AG04450 (cell line): Measurements from ENCODE around the gene OSBPL5. TPM values are rescaled to one million over a fixed set of nuclear protein-coding genes. Genes with fewer than 3 reads are reported as not detected.

Source experiments
- CTCF ChIA-PET: fragments of 300-600, 350-600 bp; formaldehyde crosslinking; extraction: SDS; loops from one replicate; lab custom pipeline; 2022; ENCODE audit warnings: antibody characterized with exemption, inconsistent platforms; lab: Charles Lee
- POLR2A ChIA-PET: fragments of 350-600 bp; formaldehyde crosslinking; extraction: SDS; loops from one replicate; lab custom pipeline; 2021; ENCODE audit warnings: antibody characterized with exemption, inconsistent platforms; lab: Yijun Ruan, JAX
- DNase-seq: peaks from one replicate; pipeline ENCODE4 v3.0.0-alpha.2; 2011; ENCODE audit warnings: low read depth, low spot score
- H3K27ac ChIP-seq: one replicate; pipeline ENCODE4 v1.5.1; 2012; ENCODE audit warnings: low read depth, low read length, control low read depth
- H3K27me3 ChIP-seq: one replicate; pipeline ENCODE4 v1.6.0; 2012; ENCODE audit warnings: low read length; ENCODE audit not compliant: control insufficient read depth, insufficient read depth
- H3K4me3 ChIP-seq: 2 replicates; pipeline ENCODE4 v1.5.1; 2011; ENCODE audit warnings: mild to moderate bottlenecking, low read depth, low read length, control low read depth
- H3K9me3 ChIP-seq: 2 replicates; pipeline ENCODE4 v1.5.1; 2012; ENCODE audit warnings: low read length; ENCODE audit not compliant: control insufficient read depth, insufficient read depth
- polyA plus RNA-seq: library from polyadenylated mRNA; depleted of rRNA; stranded (reverse); fragments of >200 nt; gene quantifications from 2 replicates; pipeline ENCODE4 v1.2.3, GENCODE V29; 2011
- TF ChIP-seq, protein P1 (sequence below): IDR thresholded peaks from 2 replicates; pipeline ENCODE4 v1.5.1; 2011; ENCODE audit warnings: low read depth, low read length, control low read depth, inconsistent platforms

Gene OSBPL5
- polyA plus RNA-seq, 1 experiment, result 7.4 TPM

DNA sequence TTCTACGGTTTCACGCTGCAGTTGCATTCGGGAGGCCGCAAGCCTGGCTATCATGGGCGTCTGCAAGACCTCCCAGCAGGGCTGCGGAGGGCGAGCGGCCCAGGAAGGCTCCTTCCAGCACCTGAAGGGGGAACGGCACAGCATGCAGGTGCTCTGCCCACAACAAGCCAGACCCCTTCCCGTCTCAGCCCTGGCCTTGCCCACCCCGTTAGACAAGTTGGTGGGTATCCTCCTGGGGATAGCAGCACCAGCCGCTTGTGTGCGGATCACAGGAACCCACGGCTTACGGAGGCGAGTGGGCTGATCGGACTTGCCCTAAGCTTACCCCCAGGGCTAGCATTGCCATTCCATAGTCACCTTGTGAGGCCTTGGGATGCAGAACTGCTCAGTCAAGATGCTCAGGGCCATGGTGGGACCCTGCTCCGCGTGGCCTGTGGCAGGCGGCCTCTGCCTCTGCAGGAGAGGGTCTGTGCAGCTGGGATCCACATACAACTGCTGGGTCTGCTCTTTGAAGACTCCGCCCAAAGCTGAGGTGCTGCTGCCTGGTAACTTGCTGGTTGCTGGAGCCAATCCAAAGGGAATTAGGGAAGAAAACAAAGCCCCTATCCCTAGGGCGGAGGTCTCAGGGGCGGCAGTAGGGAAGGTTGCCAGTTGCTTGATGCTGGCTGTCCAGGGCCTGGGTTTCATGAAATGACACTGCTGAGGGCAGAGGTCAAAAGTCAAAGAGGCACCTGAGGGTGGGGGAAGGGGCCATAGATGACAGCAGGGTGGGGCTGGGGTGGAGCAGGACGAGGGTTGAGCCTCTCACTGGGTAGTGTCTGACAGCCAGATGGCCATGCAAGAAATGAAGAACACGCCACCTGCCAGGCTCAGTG lies 1.4 kb upstream of the OSBPL5 start:
- Histone ChIP-seq H3K4me3 (no peak overlapping the region), H3K27me3 (peaks cover 4% of the 10 kb centered on the region), H3K9me3 (peaks cover 4% of the 10 kb centered on the region; the same call in 1 of the 2 replicates), H3K27ac (no peak overlapping the region)
- ChIA-PET CTCF (no interaction called here), POLR2A (no interaction called here)
- TF ChIP-seq, protein P1, sequence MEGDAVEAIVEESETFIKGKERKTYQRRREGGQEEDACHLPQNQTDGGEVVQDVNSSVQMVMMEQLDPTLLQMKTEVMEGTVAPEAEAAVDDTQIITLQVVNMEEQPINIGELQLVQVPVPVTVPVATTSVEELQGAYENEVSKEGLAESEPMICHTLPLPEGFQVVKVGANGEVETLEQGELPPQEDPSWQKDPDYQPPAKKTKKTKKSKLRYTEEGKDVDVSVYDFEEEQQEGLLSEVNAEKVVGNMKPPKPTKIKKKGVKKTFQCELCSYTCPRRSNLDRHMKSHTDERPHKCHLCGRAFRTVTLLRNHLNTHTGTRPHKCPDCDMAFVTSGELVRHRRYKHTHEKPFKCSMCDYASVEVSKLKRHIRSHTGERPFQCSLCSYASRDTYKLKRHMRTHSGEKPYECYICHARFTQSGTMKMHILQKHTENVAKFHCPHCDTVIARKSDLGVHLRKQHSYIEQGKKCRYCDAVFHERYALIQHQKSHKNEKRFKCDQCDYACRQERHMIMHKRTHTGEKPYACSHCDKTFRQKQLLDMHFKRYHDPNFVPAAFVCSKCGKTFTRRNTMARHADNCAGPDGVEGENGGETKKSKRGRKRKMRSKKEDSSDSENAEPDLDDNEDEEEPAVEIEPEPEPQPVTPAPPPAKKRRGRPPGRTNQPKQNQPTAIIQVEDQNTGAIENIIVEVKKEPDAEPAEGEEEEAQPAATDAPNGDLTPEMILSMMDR, result no peak
- DNase-seq, result no peak

DNA sequence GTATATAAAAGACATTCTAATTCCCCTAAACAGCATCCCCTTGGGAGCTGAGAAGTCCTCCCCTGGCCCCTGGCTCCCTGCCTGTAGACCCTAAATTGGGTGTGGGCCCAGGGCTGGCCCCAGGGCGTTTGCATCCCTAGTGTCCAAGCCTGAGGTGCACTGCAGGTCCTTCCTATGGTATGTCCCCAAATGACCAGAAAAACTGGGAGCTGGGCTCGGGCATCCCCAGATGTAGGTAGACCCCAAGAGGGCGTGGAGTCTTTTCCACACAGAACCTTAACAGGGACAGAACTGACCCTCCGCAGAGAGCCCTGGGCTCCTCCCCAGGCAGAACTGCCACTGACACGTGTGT lies 782 bp upstream of the OSBPL5 start:
- Histone ChIP-seq H3K9me3 (peaks cover 4% of the 10 kb centered on the region; the same call in 1 of the 2 replicates), H3K27me3 (no peaks in the 10 kb centered on the region), H3K27ac (no peak overlapping the region), H3K4me3 (no peak overlapping the region)
- CTCF ChIA-PET, result no interaction called here
- POLR2A ChIA-PET, result no interaction called here
- no peak for DNase-seq
- TF ChIP-seq, protein P1, result no peak

DNA sequence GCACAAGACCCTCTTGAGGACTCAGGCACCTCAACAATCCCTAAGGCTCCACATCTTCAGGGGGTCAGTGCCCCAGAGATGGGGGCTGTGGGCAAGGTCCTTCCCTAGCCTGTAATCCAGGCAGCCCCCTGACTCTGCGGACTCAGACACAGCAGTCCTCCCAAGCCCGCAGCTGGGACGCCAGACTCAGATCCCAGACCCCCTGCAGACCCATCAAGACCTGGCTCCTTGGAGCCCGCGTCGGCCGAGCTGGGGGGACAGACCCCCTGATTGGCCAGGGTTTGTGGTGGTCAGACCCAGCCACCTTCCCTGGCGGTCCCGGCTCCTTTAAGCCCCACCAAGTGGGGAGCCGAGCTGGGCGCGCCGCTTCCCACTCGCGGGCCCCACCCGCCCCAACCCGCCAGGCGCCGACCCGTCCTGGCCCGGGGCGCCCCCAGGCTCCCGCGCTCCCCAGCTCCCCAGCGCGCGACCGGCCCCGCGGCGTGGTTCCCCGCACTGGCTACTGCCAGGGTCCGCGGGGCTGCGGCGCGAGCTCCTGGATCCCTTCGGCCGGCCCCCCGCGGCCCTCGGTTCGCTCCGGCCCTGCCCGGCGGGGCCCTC lies 458 bp downstream of the OSBPL5 start:
- TF ChIP-seq, protein P1, result no peak
- H3K27me3 ChIP-seq, result no peaks in the 10 kb centered on the region
- ChIA-PET POLR2A (interaction anchor here (0.5 to 0.6 kb wide), 2 partner anchors 496 to 952 kb away, joined by 3 to 5 read pairs; no protein-coding TSS in a partner anchor), CTCF (no interaction called here)
- peaks cover 4% of the 10 kb centered on the region; the same call in 1 of the 2 replicates for H3K9me3 ChIP-seq
- no peak overlapping the region for H3K27ac ChIP-seq
- peak overlapping the region; percentile 89 for H3K4me3 ChIP-seq
- DNase-seq, result no peak

DNA sequence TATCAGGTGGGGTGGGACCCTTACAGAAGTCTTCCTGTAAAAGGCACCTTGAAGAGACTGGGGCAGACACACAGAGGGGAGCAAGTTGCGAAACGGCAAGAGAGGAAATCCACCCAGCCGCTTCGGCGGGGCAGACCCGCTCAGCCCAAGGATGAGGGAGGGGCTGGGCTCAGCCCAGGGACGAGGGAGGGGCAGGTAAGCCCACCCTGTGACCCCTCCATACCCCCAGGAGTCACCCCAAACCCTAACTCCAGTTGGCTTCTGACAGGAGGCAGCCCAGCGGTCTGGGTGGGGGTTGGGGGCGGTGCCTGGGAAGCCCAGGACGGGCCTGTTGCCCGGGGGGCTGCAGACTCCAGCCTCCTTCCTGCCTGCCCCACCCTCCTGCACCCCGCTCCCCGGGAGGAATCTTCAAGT lies 965 bp downstream of the OSBPL5 start:
- Histone ChIP-seq H3K9me3 (peaks cover 4% of the 10 kb centered on the region; the same call in 1 of the 2 replicates), H3K4me3 (peak overlapping the region; percentile 89), H3K27ac (no peak overlapping the region), H3K27me3 (no peaks in the 10 kb centered on the region)
- TF ChIP-seq, protein P1, result no peak
- POLR2A ChIA-PET, result interaction anchor here (0.5 to 0.6 kb wide), 2 partner anchors 497 to 952 kb away, joined by 3 to 5 read pairs; no protein-coding TSS in a partner anchor
- no peak for DNase-seq
- CTCF ChIA-PET, result no interaction called here
